ENCODE measurements around the gene SLAMF7. TPM values are rescaled to one million over a fixed set of nuclear protein-coding genes. Genes with fewer than 3 reads are reported as not detected.
"Not testable (repeated sequence)": the region's sequence is repeated elsewhere in the genome, so short reads cannot be mapped to it uniquely, and the experiment has no call there.

Gene SLAMF7
- total RNA-seq, 2 donors from 2014 or later, result 70.9 to 112 TPM

DNA sequence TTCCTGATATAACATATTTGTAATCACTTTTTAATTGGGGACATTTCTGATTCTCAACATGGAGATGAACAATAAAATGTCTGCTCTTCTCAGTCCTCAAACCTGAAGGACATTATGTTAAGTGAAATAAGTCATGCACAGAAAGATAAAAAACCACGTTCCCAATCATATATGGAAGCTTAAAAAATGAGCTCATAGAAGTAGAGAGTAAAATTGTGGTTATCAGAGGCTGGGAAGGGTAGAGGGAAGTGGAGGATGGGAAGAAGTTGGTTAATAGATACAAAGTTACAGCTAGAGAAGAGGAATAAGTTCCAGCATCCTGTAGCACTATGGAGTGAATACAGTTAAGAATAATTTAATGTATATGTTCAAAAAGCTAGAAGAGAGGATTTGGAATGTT lies 25.9 kb upstream of the SLAMF7 start:
- Mint-ChIP-seq H3K36me3 (no peaks in the 10 kb centered on the region), H3K27ac (peak overlapping the region in 1 of 2 donors; percentile 79), H3K9me3 (no peaks in the 10 kb centered on the region)
- no peak for ATAC-seq
- DNase-seq (ENCODE audit: low spot score in 2 of 2), result no peak

DNA sequence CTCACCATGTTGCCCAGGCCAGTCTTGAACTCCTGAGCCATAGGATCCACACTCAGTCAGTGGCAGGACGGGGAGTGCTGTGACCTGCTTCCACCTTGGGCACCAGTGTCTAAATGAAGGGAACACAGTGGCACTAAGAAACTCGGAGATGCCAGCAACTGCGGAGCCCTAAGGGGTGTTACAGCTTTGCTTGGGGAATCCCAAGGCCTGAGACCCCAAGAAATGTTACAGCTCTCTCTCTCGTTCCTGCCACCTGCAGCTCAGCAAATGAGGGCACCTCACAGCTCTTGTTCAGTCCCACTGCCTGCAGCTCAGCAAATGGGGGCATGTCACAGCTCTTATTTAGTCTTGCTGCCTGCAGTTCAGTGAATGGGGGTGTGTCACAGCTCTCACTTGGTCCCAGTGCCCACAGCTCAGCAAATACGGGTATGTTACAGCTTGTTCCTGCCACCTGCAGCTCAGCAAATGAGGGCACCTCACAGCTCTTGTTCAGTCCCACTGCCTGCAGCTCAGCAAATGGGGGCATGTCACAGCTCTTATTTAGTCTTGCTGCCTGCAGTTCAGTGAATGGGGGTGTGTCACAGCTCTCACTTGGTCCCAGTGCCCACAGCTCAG lies 24.9 kb upstream of the SLAMF7 start:
- ATAC-seq; H3K27ac Mint-ChIP-seq; DNase-seq (ENCODE audit: low spot score in 2 of 2): not testable (repeated sequence)

DNA sequence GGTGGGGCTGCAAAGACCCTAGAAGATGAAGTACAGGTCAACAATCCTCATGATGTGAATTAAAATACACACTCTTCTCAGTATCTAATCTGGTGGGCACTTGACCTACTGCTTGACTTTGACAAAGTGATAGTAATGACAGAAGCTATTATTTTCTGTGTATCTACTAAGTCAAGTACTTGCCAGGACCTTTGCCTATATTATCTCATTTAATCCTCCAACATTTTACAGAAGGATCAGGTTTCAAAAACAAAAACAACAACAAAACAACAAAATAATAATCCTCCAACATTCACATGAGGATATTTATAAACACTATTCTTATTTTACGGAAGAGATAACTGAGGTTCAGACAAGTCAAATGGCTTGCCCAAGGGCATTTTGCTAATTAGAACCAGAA lies 23.0 kb upstream of the SLAMF7 start:
- H3K27ac Mint-ChIP-seq, result no peak overlapping the region
- peaks cover 0 to 5% of the 10 kb centered on the region in 2 donors for H3K36me3 Mint-ChIP-seq
- no peaks in the 10 kb centered on the region for H3K9me3 Mint-ChIP-seq
- DNase-seq (ENCODE audit: low spot score in 2 of 2) (no peak), ATAC-seq (no peak)

More for the DNA sequence above, 24.9 kb upstream of the SLAMF7 start:
- H3K36me3 Mint-ChIP-seq, H3K9me3 Mint-ChIP-seq: not testable (repeated sequence)

- Mint-ChIP-seq H3K36me3 (peaks cover 0 to 5% of the 10 kb centered on the region in 2 donors), H3K9me3 (no peaks in the 10 kb centered on the region), H3K27ac (no peak overlapping the region)
- DNase-seq (ENCODE audit: low spot score in 2 of 2) (no peak), ATAC-seq (peak; percentile 53 to 65)
Measured at GRCh38 chr1:160717306-160717705, 21.7 kb upstream of the SLAMF7 start.

- Mint-ChIP-seq H3K9me3 (no peaks in the 10 kb centered on the region), H3K36me3 (peaks cover 0 to 5% of the 10 kb centered on the region in 2 donors), H3K27ac (no peak overlapping the region)
- no peak for ATAC-seq
- DNase-seq (ENCODE audit: low spot score in 2 of 2), result no peak
Measured at GRCh38 chr1:160718210-160718609, 20.8 kb upstream of the SLAMF7 start.

- Mint-ChIP-seq H3K36me3 (peaks cover 0 to 5% of the 10 kb centered on the region in 2 donors), H3K9me3 (no peaks in the 10 kb centered on the region), H3K27ac (no peak overlapping the region)
- DNase-seq (ENCODE audit: low spot score in 2 of 2) (no peak), ATAC-seq (no peak)
Measured at GRCh38 chr1:160720356-160721085, 18.5 kb upstream of the SLAMF7 start.

DNA sequence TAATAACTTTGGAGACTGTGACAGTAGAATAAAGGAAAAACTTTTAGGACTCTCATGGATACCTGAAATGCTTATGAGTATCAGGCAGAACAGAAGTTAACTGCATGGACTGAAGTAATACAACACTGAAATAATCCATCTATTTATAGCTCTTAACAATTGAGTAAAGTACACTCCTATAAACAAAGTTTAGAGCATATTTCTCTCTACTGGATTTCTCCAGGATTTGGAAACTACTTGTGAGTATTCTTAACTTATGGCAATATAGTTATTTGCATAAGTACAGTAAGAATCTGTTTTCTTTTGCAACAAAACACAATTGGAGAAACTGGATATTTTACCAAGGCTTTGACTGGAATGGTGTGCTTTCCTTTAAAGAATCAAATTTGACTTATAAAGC lies 17.6 kb upstream of the SLAMF7 start:
- peaks cover 0 to 5% of the 10 kb centered on the region in 2 donors for H3K36me3 Mint-ChIP-seq
- H3K27ac Mint-ChIP-seq, result no peak overlapping the region
- DNase-seq (ENCODE audit: low spot score in 2 of 2) (no peak), ATAC-seq (no peak)
- no peaks in the 10 kb centered on the region for H3K9me3 Mint-ChIP-seq

DNA sequence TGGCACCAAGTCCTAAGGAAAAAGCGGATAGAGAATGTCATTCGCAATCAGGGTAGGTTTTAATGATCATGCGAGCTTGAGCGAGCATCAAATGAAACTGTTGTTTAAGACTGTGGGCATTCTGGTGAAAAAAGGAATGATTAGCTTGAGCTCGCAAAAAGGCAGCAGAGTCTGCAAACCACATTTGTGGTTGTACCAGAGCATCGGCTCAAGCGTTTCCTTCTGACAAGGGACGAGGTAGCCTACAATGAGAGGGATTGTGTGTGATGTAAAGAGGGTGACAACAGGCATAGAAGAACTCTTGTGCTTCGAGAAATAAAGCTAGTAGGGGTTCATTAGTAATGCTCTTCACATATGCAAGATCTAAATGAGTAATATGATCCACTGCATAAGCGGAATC lies 16.3 kb upstream of the SLAMF7 start:
- peak overlapping the region in 1 of 2 donors; percentile 14 for H3K27ac Mint-ChIP-seq
- peaks cover 0 to 5% of the 10 kb centered on the region in 2 donors for H3K36me3 Mint-ChIP-seq
- DNase-seq (ENCODE audit: low spot score in 2 of 2) (no peak), ATAC-seq (peak in 1 of 2 donors; percentile 56)
- no peaks in the 10 kb centered on the region for H3K9me3 Mint-ChIP-seq

- DNase-seq (ENCODE audit: low spot score in 2 of 2), result no peak
- peaks cover 0 to 5% of the 10 kb centered on the region in 2 donors for H3K36me3 Mint-ChIP-seq
- H3K27ac Mint-ChIP-seq, result peak overlapping the region in 1 of 2 donors; percentile 14
- no peak for ATAC-seq
- H3K9me3 Mint-ChIP-seq, result no peaks in the 10 kb centered on the region
Measured at GRCh38 chr1:160723332-160723731, 15.7 kb upstream of the SLAMF7 start.

DNA sequence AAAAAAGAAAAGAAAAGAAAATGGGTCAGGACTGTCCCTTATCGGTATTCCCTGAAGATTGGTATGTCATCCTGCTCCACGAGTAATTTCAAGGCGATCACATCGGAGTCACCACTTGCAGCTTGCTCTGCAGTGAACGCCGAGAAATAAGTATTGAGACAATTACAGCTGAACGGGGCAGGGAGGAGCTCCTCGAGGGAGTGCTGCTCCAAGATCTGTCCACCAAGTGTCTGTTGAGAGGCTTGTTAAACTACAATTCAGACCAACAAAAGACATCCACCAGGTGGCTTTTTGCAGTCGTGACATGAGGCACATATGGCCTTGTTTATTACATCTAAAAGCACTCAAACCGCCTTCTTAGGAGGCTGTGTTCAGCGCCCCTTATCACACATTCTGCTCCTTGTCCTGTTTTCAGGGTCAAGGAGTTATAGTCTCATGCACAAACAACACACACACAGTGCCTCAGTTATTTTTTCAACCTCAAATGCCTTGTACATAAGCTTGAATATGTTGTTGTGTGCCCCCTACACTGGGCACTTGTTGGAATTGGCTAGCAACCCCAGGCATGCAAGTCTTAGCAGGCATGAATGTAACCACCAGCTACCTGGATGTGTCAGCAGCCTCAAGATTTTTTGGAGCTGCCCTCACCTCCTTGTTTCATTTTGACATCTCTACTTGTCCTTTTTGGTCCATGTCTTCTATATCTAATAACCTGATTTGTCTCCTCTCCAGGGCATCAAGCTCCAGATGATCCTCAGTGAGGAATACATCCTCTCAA lies 14.4 kb upstream of the SLAMF7 start:
- no peaks in the 10 kb centered on the region for H3K9me3 Mint-ChIP-seq
- DNase-seq (ENCODE audit: low spot score in 2 of 2) (no peak), ATAC-seq (peak in 1 of 2 donors; percentile 82)

DNA sequence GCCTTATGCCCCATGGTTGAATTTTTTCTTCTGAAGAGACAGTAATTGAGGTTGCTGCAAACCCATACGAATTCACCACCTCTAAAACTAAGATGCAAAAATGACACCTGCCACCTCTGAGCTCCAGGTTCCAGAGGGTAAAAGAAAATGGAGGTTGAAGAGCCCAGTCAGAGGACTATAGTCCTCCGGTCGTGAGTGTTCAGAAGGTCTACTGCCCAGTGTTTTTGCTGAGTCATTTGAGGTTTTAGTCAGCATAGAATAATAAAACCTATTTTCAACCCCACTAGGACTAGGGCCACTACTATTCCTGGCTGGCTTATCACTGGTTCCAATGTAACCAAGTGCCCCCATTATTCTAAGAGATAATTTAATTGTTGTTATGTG lies 12.9 kb upstream of the SLAMF7 start:
- ATAC-seq (peak in 1 of 2 donors; percentile 7), DNase-seq (ENCODE audit: low spot score in 2 of 2) (no peak)
- Mint-ChIP-seq H3K9me3 (no peaks in the 10 kb centered on the region), H3K36me3 (no peaks in the 10 kb centered on the region), H3K27ac (no peak overlapping the region)

More for the DNA sequence above, 14.4 kb upstream of the SLAMF7 start:
- H3K27ac Mint-ChIP-seq, result no peak overlapping the region
- H3K36me3 Mint-ChIP-seq, result peaks cover 0 to 5% of the 10 kb centered on the region in 2 donors

- peak in 1 of 2 donors; percentile 64 for DNase-seq (ENCODE audit: low spot score in 2 of 2)
- H3K27ac Mint-ChIP-seq, result no peak overlapping the region
Measured at GRCh38 chr1:160726498-160727315, 12.3 kb upstream of the SLAMF7 start.

DNA sequence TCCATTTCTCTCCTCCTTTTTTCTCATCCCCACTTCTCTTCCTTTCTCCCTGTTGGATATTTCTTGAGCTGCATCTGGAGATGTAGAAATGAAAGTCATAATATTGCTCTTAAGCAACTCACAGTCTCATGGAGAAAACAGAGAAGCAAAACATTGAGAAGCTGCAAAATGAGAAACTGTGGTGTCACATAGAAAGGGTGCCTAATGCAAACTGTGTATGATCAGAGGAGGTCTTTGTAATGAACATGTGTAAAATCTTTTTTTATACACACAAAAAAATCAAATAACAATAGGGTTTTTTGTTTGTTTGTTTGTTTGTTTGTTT lies 11.8 kb upstream of the SLAMF7 start:
- H3K36me3 Mint-ChIP-seq, result peaks cover 7 to 8% of the 10 kb centered on the region in 2 donors
- H3K27ac Mint-ChIP-seq, result no peak overlapping the region
- peaks cover 0 to 3% of the 10 kb centered on the region in 2 donors for H3K9me3 Mint-ChIP-seq
- ATAC-seq, result no peak
- no peak for DNase-seq (ENCODE audit: low spot score in 2 of 2)

More at GRCh38 chr1:160726498-160727315, 12.3 kb upstream of the SLAMF7 start:
- Mint-ChIP-seq H3K36me3 (peaks cover under 1 to 3% of the 10 kb centered on the region in 2 donors), H3K9me3 (no peaks in the 10 kb centered on the region)
- ATAC-seq, result peak; percentile 56 to 78

DNA sequence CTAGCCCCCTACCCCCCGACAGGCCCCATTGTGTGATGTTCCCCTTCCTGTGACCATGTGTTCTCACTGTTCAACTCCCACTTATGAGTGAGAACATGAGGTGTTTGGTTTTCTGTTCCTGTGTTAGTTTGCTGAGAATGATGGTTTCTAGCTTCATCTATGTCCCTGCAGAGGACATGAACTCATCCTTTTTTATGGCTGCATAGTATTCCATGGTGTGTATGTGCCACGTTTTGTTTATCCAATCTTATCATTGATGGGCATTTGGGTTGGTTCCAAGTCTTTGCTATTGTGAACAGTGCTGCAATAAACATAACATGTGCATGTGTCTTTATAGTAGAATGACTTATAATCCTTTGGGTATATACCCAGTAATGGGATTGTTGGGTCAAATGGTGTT lies 7.5 kb upstream of the SLAMF7 start:
- H3K27ac Mint-ChIP-seq; ATAC-seq; DNase-seq (ENCODE audit: low spot score in 2 of 2): not testable (repeated sequence)
- H3K36me3 Mint-ChIP-seq, result peaks cover 43 to 51% of the 10 kb centered on the region in 2 donors
- peaks cover 27 to 29% of the 10 kb centered on the region in 2 donors for H3K9me3 Mint-ChIP-seq

GRCh38 chr1:160731990-160732389 lies 7.1 kb upstream of the SLAMF7 start:
- Mint-ChIP-seq H3K36me3 (peaks cover 46 to 56% of the 10 kb centered on the region in 2 donors), H3K27ac (peak overlapping the region in 1 of 2 donors; percentile 21)
- ATAC-seq, result no peak

GRCh38 chr1:160733898-160734297 lies 5.1 kb upstream of the SLAMF7 start:
- Mint-ChIP-seq H3K27ac (peak overlapping the region; percentile 21 to 81), H3K36me3 (peaks cover 49 to 61% of the 10 kb centered on the region in 2 donors), H3K9me3 (peaks cover 36 to 39% of the 10 kb centered on the region in 2 donors)
- ATAC-seq, result no peak
- no peak for DNase-seq (ENCODE audit: low spot score in 2 of 2)

More at GRCh38 chr1:160731990-160732389, 7.1 kb upstream of the SLAMF7 start:
- DNase-seq (ENCODE audit: low spot score in 2 of 2), result no peak
- H3K9me3 Mint-ChIP-seq, result peaks cover 30 to 31% of the 10 kb centered on the region in 2 donors
